ENCODE results near the gene SIAH1.

DNA sequence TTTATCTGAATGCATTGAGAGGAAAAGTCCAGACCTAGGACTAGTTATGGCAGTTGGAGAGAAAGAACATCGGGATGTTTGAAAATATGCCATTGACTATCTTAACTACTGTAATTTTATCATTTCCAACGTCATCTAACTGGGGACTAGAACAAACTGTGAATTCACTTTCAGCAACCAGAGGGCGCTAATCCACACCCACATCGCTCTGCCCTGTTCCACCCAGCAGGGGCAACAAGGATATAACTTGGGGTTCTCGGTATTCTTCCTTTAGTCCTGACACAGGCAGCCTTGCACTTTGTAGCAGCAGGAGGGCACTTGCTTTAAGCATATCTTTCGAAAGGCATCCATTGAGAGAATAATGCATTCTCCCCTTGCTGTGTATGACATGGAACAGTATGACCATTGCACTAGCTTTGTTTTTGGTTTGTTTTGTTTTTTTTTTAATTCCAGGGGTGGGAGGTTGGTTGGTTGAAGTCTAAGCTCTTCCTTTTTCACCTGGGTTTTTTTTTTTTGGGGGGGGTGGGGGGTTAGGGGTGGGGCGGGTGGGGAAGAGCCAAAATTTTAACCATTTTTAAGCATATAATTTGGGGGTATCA, 31.5 kb downstream of the SIAH1 start:
- TF ChIP-seq, protein P1, sequence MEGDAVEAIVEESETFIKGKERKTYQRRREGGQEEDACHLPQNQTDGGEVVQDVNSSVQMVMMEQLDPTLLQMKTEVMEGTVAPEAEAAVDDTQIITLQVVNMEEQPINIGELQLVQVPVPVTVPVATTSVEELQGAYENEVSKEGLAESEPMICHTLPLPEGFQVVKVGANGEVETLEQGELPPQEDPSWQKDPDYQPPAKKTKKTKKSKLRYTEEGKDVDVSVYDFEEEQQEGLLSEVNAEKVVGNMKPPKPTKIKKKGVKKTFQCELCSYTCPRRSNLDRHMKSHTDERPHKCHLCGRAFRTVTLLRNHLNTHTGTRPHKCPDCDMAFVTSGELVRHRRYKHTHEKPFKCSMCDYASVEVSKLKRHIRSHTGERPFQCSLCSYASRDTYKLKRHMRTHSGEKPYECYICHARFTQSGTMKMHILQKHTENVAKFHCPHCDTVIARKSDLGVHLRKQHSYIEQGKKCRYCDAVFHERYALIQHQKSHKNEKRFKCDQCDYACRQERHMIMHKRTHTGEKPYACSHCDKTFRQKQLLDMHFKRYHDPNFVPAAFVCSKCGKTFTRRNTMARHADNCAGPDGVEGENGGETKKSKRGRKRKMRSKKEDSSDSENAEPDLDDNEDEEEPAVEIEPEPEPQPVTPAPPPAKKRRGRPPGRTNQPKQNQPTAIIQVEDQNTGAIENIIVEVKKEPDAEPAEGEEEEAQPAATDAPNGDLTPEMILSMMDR (IDR thresholded peaks at IDR 0.05; ENCODE audit: poor library complexity), result peak; percentile 83
- TF ChIP-seq EZH2 (IDR thresholded peaks at IDR 0.05; ENCODE audit: borderline replicate concordance) (no peak), EZH2phosphoT487 (IDR thresholded peaks at IDR 0.05; ENCODE audit: low read depth, severe bottlenecking, unreplicated experiment) (no peak)

Data from hepatocyte (in vitro differentiated cells).